Brain pericyte (primary cell): Measurements from ENCODE around the gene TCAF1.
"Not testable (repeated sequence)": the region's sequence is repeated elsewhere in the genome, so short reads cannot be mapped to it uniquely, and the experiment has no call there.

Experiments used
- DNase-seq: peaks from one replicate; pipeline ENCODE4 v3.0.0-alpha.2; 2012; ENCODE audit warnings: low read depth, low spot score

TCAF1 gene

DNA sequence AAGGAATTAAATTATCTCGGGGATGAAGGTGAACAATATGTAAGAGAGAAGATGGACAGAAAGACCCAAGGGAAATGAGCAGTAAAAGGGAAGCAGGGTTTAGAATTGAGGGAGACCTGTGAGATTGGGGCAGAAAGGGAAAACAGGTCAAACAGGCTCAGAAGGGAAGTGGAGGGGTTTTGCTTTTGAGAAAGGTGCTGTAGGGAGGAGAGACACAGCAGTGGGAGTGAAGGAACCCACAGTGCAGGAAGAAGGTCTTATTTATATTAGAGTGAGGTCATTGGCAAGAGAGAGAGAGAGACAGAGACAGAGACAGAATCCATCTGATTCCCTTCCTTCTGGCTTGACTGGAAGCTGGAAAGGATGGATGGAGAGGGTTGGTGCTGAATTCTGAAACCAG lies 3.5 kb upstream of the TCAF1 start:
- DNase-seq: no peak

- no peak for DNase-seq
Measured at GRCh38 chr7:143902332-143902899, 440 bp upstream of the TCAF1 start.

- no peak for DNase-seq
Measured at GRCh38 chr7:143901332-143901667, 676 bp downstream of the TCAF1 start.

- DNase-seq: peak; percentile 34
Measured at GRCh38 chr7:143900230-143900766, 1.7 kb downstream of the TCAF1 start.

DNA sequence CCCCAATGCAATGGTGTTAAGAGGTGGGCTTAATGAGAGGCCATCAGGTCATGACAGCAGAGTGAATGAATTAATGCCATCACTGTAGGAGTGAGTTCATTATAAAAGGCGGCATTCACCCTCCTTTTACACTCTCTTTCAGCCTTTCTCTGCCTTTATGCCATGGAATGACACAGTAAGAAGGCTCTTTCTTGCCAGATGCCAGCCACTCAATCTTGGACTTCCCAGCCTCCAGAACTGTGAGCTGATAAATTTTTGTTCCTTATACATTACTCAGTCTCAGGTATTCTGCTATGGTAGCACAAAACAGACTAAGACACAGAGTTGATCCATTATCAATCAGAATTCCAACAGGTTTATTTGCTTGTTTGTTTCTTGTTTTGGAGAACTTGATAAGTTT lies 3.2 kb downstream of the TCAF1 start:
- DNase-seq: no peak

- DNase-seq: no peak
Measured at GRCh38 chr7:143896667-143897066, 5.3 kb downstream of the TCAF1 start.

GRCh38 chr7:143892527-143893300 lies 9.3 kb downstream of the TCAF1 start:
- no peak for DNase-seq

DNA sequence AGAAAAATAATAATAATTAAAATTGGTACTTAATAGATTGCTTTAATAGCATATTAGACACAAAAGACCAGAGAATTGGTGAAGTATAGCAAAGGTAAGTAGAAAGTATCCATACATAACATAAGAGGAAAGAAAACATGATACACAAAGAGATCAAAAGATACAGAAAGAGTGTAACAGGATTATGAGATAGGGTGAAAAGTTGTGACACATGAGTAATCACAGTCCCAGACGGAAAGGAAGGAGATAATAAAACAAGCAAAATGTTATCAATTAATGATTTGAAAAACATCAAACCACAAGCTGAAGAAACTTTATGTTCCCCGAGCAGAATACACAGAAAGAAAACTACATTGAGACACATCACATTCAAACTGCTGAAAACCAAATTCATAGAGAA lies 10.5 kb downstream of the TCAF1 start:
- DNase-seq: no peak

GRCh38 chr7:143890558-143890957 lies 11.4 kb downstream of the TCAF1 start:
- DNase-seq: no peak

- no peak for DNase-seq
Measured at GRCh38 chr7:143889068-143889467, 12.9 kb downstream of the TCAF1 start.

- DNase-seq: no peak
Measured at GRCh38 chr7:143886826-143887477, 15.0 kb downstream of the TCAF1 start.

DNA sequence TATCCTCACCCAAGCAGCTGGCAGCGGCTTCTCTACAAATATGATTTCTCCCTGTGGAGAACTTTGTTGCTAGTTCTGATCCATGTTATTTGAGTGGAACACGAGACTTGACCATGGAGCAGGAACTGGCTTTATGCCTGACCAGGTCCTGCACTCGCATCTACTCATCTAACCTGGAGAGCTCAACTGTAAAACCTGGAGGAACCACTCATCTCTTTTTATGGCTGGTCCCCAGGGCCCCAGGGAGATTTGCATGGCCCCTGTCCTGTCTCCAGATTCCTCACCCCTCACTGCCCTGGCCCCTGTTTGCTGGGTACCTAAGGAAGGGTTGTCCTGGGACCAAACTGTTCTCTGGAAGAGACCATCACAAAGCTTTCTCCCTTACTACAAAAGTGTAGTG lies 16.0 kb downstream of the TCAF1 start:
- no peak for DNase-seq

- DNase-seq: peak; percentile 51
Measured at GRCh38 chr7:143884969-143885559, 16.9 kb downstream of the TCAF1 start.

DNA sequence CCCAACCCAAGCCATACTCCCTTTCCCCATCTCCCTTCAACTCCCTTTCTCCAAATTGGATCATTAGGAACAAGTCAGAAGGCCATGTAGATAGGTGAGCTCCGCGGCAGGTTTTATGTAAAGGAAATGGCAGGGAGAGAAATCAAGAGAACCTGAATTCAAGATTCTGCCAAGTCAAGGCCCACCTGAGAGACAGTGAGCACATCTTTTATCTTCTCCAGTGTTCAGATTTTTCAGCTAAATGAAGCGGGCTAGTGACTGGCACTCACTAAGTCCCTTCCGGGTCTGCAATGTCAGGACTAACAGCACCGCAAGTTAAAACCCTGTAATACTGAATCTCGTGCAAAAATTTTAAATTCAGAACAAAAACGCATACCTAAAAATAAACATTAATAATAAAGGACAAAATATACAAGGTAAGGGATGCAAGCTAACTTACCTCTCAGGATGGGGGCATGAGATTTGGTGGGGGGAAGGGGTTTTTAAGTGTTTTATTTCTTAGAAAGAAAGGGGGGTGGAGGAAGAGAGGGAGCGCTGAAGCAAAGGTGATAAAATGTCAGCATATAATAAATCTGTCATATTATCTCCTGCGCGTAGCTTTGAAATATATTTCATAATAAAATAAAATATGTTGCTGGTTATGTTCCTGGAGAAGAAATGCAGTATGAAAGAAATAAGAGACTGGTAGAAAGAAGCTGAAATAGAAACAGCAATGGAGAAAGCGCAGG lies 17.6 kb downstream of the TCAF1 start:
- DNase-seq: no peak

DNA sequence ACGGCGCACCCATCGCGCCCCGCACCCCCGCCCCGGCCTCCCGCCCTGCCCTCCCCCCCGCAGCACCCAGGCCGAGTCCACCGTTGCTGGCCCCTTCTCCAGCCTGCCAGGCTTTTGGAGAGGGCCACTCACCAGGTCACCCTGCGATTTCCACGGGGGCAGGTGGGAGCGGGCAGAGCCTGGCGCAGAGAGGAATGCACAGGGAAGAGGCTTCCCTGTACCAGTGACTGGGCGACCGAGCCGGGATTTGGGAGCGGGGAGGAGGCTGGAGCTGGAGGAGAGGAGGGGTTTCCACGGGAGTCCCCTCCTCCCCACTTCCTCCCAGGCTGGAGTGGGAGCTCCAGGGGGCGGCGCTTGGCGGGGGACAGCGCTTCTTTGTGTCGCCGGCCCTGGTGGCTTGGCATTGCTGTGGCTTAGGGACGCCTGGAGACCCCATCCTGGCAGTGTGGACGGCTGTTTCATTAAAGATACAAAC lies 19.3 kb downstream of the TCAF1 start:
- DNase-seq: no peak

- DNase-seq: peak; percentile 63
Measured at GRCh38 chr7:143882020-143882603, 19.9 kb downstream of the TCAF1 start.

- DNase-seq: no peak
Measured at GRCh38 chr7:143878884-143879283, 23.1 kb downstream of the TCAF1 start.

DNA sequence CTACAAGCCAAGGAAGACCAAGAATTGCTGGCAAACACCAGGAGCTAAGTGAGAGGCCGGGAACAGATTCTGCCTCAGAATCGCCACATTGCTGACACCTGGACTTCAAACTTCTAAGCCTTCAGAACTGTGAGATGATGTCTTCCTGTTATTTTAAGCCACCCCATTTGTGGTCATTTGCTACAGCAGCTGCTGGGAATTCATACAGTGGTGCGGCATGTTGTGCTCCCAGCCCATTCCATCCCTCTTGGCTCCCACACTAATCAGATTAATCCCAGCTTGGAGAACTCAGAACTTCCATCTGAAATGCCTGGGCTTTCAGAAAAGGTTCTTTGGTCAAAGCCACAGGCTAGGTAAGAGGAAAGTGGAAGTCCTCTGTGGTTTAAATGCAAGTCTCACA lies 24.9 kb downstream of the TCAF1 start:
- DNase-seq: no peak

- DNase-seq: no peak
Measured at GRCh38 chr7:143876218-143876617, 25.8 kb downstream of the TCAF1 start.

GRCh38 chr7:143873242-143873641 lies 28.7 kb downstream of the TCAF1 start:
- DNase-seq: not testable (repeated sequence)

DNA sequence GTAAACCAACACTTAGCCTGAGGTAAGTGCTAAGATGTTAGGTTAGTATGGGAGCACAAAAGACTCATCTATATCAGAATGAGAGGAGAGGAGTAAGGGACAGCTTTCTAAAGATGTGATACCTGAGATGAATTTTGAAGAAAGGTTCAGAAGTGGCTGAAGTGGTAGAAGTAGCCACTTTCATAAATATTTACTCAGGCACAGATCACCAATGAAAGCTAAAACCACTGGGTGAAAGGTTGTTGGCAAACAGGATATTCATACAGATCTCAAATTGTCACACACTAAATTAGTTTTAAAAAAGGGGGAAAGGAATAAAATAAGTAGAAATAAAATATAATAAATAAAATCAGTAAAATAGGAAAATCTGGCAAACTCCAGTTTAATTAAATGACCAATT lies 30.4 kb downstream of the TCAF1 start:
- DNase-seq: not testable (repeated sequence)
